Kidney tubule cell (primary cell): ENCODE measurements around the gene KIF3C.
"Not testable (repeated sequence)": the region's sequence is repeated elsewhere in the genome, so short reads cannot be mapped to it uniquely, and the experiment has no call there.

Source experiments
- DNase-seq: peaks from one replicate; pipeline ENCODE4 v3.0.0-alpha.2; 2018; ENCODE audit warnings: low spot score

KIF3C gene

GRCh38 chr2:25982273-25982967 is at the start of gene KIF3C:
Gene KIF3C (minus strand): TSS chr2:25982497. CDS start chr2:25981917, 580 bp downstream.
- peak; percentile 72 for DNase-seq

GRCh38 chr2:26028083-26028482 is 45.8 kb upstream of the KIF3C start:
- DNase-seq = not testable (repeated sequence)

GRCh38 chr2:26025509-26025908 is 43.2 kb upstream of the KIF3C start:
- DNase-seq = no peak

GRCh38 chr2:26024260-26024659 is 42.0 kb upstream of the KIF3C start:
- DNase-seq = no peak

- peak; percentile 52 for DNase-seq
Measured at GRCh38 chr2:26020231-26020640, 37.9 kb upstream of the KIF3C start.

- DNase-seq = peak; percentile 96
Measured at GRCh38 chr2:26018184-26019055, 36.1 kb upstream of the KIF3C start.

- DNase-seq = peak; percentile 77
Measured at GRCh38 chr2:26017464-26018183, 35.3 kb upstream of the KIF3C start.

GRCh38 chr2:26016706-26017045 is 34.4 kb upstream of the KIF3C start:
- not testable (repeated sequence) for DNase-seq

GRCh38 chr2:26016012-26016705 is 33.9 kb upstream of the KIF3C start:
- DNase-seq = no peak

GRCh38 chr2:26013668-26014067 is 31.4 kb upstream of the KIF3C start:
- DNase-seq = no peak

GRCh38 chr2:26011990-26012856 is 29.9 kb upstream of the KIF3C start:
- peak; percentile 85 for DNase-seq

- DNase-seq = no peak
Measured at GRCh38 chr2:26011609-26011989, 29.3 kb upstream of the KIF3C start.

- no peak for DNase-seq
Measured at GRCh38 chr2:26010943-26011342, 28.6 kb upstream of the KIF3C start.

- no peak for DNase-seq
Measured at GRCh38 chr2:26009567-26009963, 27.3 kb upstream of the KIF3C start.

GRCh38 chr2:26008851-26009566 is 26.7 kb upstream of the KIF3C start:
- peak; percentile 80 for DNase-seq

- no peak for DNase-seq
Measured at GRCh38 chr2:26008095-26008494, 25.8 kb upstream of the KIF3C start.

GRCh38 chr2:26002632-26003310 is 20.5 kb upstream of the KIF3C start:
- DNase-seq = no peak

- DNase-seq = no peak
Measured at GRCh38 chr2:26001743-26002351, 19.6 kb upstream of the KIF3C start.

- DNase-seq = peak; percentile 63
Measured at GRCh38 chr2:26000561-26001082, 18.3 kb upstream of the KIF3C start.
